Measurements from ENCODE around the gene TTLL12. TPM values are rescaled to one million over a fixed set of nuclear protein-coding genes. Genes with fewer than 3 reads are reported as not detected.

The TTLL12 gene
- total and polyA plus RNA-seq, 2 of the 8 experiments (the other 6 are each of a cell fraction or from before 2014, with no cell fraction given) = 101 to 124 TPM

DNA sequence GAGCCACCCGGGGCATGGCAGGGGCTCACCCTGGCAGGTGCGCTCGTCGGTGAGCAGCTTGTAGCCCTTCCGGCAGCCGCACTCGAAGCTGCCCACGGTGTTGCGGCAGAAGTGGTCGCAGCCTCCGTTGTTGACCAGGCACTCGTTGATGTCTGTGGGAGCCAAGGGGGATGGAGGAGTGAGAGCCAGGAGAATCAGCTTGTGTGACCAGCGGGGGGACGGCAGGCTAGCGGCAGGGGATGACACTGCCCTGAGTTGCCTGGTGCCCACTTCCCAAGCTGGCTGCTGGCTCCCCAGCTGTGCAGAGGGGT, 44.7 kb upstream of the TTLL12 start:
- Histone ChIP-seq H4K91ac (replicated peaks; ENCODE audit: insufficient read length, low read length) (peak overlapping the region; percentile 5), H2AFZ (ENCODE audit: low read length) (no peak overlapping the region), H3K9ac (replicated peaks in 1 of 4; ENCODE audit: extremely low read depth in 1 of 4, low read depth in 3 of 4, low read length in 3 of 4) (no peak overlapping the region), H3K56ac (replicated peaks; ENCODE audit: insufficient read length, low read depth, low read length) (no peak overlapping the region), H3K27me3 (replicated peaks in 1 of 4; ENCODE audit: control insufficient read depth in 3 of 4, extremely low read depth in 1 of 4, insufficient read depth in 3 of 4, low read length in 3 of 4) (no peaks in the 10 kb centered on the region), H2BK120ac (replicated peaks; ENCODE audit: low read depth, low read length) (no peak overlapping the region), H3K27ac (ENCODE audit: low read depth, low read length) (no peak overlapping the region), H2BK5ac (ENCODE audit: low read depth, low read length) (no peak overlapping the region), H3K14ac (ENCODE audit: insufficient read length) (no peak overlapping the region), H3K4me1 (replicated peaks in 1 of 4; ENCODE audit: control insufficient read depth in 3 of 4, insufficient read depth in 4 of 4, low read length in 3 of 4) (peaks cover 0 to 16% (median 11%) of the 10 kb centered on the region in 4 experiments; a peak in 6 of 7 replicates), H4K5ac (ENCODE audit: insufficient read length, low read depth, low read length) (no peak overlapping the region), H3K18ac (ENCODE audit: extremely low read depth, low read length) (no peak overlapping the region), H3K4me3 (ENCODE audit: extremely low read depth in 1 of 4, insufficient read depth in 2 of 4, low read depth in 3 of 4, low read length in 4 of 4) (no peak overlapping the region), H2BK15ac (ENCODE audit: low read length) (peak overlapping the region; percentile 13; the same call in 1 of the 2 replicates), H2AK5ac (ENCODE audit: low read depth, low read length) (no peak overlapping the region), H3K4ac (replicated peaks; ENCODE audit: insufficient read length, low read depth, low read length) (no peak overlapping the region), H3K23ac (ENCODE audit: insufficient read length) (no peak overlapping the region), H3K4me2 (ENCODE audit: insufficient read depth in 1 of 2, low read depth in 2 of 2, low read length in 2 of 2) (peak overlapping the region in 1 of 2 experiments; percentile 90; a peak in 1 of 4 replicates), H4K8ac (ENCODE audit: extremely low read depth, insufficient read depth, low read length) (peak overlapping the region; percentile 16; the same call in 1 of the 2 replicates), H3K23me2 (ENCODE audit: low read depth, low read length) (no peaks in the 10 kb centered on the region), H2BK12ac (ENCODE audit: low read depth, low read length) (no peak overlapping the region), H3K36me3 (ENCODE audit: control insufficient read depth in 2 of 4, insufficient read depth in 4 of 4, low read length in 3 of 4) (no peaks in the 10 kb centered on the region), H3K79me1 (ENCODE audit: low read depth, low read length) (no peaks in the 10 kb centered on the region), H3K79me2 (ENCODE audit: control insufficient read depth in 1 of 2, insufficient read depth in 2 of 2, low read length in 2 of 2) (no peaks in the 10 kb centered on the region), H3K9me3 (ENCODE audit: insufficient read depth in 2 of 2, low read depth in 1 of 2, low read length in 1 of 2) (no peaks in the 10 kb centered on the region), H4K20me1 (replicated peaks in 1 of 2; ENCODE audit: control insufficient read depth in 1 of 2, insufficient read depth in 2 of 2, low read length in 2 of 2) (no peaks in the 10 kb centered on the region), H2BK20ac (ENCODE audit: low read length) (no peak overlapping the region)
- DNase-seq (ENCODE audit: low read depth in 1 of 2, low spot score in 2 of 2) = no peak
- FAIRE-seq = no peak
- CTCF ChIA-PET (ENCODE audit: partially characterized antibody) = interaction anchor here (0.6 to 26.8 kb wide), 50 partner anchors 11 to 1380 kb away, joined by 3 to 388 read pairs (median 5); partner anchors contain the start of genes SCUBE1 and TTLL12
- POLR2A ChIA-PET (ENCODE audit: partially characterized antibody) = no interaction called here
- WGBS, 2 experiments (ENCODE audit: extremely low coverage in 1 of 2, insufficient coverage in 1 of 2, insufficient read length in 1 of 2, insufficient replicate concordance in 2 of 2, low coverage in 1 of 2, low lambda C conversion rate in 2 of 2, missing lambda C conversion rate in 1 of 2) = 86% methylated on average over 15 of the region's 15 CpGs; no CpG with 5 or more reads in 1 of the 2 experiments
- no peak for TF ChIP-seq RFX5 (IDR thresholded peaks at IDR 0.05; ENCODE audit: borderline replicate concordance, low read depth, low read length)
- TF ChIP-seq BRCA1 (IDR thresholded peaks at IDR 0.05; ENCODE audit: low read depth, low read length) = no peak
- no peak for TF ChIP-seq RBBP5 (IDR thresholded peaks at IDR 0.05; ENCODE audit: borderline replicate concordance, low read depth, low read length)
- no peak for TF ChIP-seq PHF8 (conservative IDR thresholded peaks at IDR 0.05; ENCODE audit: low read depth, low read length)
- TF ChIP-seq TBP (IDR thresholded peaks at IDR 0.05; ENCODE audit: low read depth, low read length) = no peak
- no peak for TF ChIP-seq TCF12 (IDR thresholded peaks at IDR 0.05; ENCODE audit: low read depth, low read length)
- TF ChIP-seq YY1 (IDR thresholded peaks at IDR 0.05; ENCODE audit: low read depth, low read length) = no peak
